ENCODE results near the gene APBB2.
"Not testable (repeated sequence)": the region's sequence is repeated elsewhere in the genome, so short reads cannot be mapped to it uniquely, and the experiment has no call there.

APBB2 gene

GRCh38 chr4:40840985-40841571 is 373.3 kb downstream of the APBB2 start:
- peak; percentile 84 to 90 for DNase-seq

DNA sequence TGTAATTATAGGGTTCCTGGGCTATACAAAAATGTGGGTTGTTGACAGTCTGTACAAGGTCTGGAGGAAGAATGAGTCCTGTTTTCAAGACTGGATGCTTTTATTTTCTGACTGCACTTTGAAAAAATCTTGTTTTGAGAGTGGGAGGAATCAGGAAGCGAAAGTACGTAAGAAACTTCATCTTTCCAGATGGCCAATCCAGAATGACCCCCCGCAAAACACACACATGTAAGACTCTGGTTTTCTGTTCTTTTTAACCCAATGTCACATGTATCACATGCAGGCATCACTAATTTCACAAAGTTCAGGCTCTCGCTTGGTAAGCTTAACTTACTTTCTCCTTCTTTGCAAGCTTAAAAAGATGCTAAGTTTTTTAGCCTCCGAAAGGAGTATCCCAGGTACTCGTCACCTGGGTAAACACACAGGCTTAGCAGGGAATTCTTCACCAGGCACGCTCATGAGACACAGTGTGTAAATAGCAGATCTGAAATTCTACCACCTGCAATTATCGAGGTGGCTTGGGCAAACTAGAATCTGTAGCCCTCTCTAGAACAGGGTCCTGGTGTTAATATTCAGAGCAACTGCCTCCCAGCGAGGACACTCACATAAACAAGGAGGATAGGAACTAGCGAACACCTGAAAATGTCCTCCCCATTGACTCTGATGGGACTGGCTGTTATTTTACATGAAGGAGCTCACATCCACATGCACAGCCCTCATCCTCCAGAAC is 373.9 kb downstream of the APBB2 start:
- no peak for DNase-seq

- DNase-seq, result no peak
Observed at GRCh38 chr4:40838742-40839141, 375.6 kb downstream of the APBB2 start.

DNA sequence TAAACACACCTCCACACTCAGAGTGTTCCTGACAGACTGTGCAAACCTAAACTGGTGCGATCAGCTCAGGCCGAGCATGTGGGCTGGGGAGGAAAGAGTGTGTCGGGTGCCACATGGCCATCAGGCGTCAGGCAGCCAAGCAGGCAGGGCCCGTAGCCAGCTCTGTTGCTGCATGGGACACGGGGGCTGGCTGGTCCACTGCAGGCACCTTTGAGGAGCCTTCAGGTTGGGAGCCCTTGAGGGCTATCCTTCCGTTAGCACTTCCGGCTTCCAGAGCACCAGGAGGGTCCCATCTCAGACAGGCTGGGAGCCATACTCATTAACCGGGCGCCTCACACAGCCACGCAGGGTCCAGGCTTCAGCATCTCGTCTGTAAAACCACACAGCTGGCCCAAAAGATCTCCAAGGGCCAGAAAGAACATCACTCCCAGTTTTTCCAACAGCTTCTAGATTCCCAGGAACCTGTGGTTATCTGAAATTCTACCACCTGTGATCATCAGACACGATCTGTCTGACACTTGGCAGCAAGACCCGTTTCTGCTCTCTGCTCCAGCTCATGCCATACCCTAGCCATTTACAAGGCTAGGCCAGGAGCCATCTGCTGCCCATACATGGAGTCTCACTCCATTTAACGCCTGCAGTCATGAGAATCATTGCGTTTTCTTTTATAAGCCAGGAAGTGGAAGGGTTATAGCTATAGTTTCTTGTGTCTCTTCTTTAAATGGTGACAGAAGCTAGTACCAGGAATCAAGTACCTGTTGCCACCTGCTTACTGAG is 377.1 kb downstream of the APBB2 start:
- no peak for DNase-seq

DNA sequence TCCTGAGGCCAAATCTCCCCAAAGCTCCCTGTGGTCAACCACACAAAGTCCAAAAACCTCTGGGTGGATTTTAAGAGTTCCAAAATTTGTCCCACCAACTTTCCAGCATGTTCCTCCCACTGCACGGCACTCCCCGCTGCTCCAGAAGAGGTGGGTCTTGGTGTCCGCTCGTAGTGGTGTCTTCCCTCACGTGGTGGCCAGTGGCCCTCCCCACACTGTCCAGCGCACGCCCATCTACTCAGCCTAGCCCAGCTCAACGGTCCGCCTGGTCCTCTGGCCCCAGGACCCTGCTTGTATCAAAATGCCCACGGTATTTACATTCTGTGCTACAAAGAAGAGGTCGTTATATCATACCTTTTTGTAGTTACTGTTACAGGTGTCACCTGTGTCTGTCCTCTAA is 381.1 kb downstream of the APBB2 start:
- no peak for DNase-seq

DNA sequence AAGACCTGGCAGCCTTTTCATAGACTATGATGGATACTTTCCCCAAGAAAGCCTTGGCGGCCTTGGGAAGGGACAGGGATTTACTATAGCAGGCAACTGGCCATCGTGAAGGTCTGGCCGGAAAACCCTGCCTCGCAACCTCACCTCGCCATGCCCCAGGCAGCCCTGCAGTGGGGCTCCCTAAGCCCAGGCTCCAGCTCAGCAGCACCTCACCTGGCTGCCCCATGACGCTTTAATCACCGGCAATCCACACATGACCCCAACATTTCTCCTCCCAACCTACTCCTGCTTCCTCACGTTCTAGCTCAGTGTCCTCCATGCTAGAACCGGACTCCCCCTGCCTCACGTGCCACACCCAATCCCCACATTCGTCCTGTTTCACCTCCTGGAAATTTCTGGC is 382.2 kb downstream of the APBB2 start:
- DNase-seq, result no peak

DNA sequence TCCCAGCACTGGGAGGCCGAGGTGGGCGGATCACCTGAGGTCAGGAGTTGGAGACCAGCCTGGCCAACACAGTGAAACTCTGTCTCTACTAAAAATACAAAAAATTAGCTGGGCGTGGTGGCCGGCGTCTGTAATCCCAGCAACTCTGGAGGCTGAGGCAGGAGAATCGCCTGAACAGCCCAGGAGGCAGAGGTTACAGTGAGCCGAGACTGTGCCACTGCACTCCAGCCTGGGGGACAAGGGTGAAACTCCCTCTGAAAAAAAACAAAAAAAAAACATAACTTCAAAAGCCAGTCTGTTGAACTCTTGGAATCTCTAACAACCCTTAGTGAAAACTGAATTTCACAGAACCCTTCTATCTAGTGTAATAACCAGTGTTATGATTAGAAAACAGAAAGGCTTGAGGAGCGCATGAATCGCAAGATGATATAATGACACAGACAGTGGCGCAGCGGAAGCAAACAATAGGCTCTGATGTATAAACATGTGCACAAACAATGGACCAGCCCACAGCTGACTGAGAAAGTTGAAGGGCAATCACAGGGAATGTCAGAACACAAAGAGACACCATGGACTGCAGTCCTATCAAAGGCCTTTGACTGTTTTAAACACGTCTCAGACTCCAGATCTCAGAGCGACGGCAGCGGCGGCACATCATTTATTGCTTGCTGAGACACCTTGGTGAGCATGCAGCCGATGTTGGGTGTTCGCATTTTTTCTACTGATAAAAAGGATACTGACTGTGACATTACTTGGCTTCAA is 383.0 kb downstream of the APBB2 start:
- no peak for DNase-seq

DNA sequence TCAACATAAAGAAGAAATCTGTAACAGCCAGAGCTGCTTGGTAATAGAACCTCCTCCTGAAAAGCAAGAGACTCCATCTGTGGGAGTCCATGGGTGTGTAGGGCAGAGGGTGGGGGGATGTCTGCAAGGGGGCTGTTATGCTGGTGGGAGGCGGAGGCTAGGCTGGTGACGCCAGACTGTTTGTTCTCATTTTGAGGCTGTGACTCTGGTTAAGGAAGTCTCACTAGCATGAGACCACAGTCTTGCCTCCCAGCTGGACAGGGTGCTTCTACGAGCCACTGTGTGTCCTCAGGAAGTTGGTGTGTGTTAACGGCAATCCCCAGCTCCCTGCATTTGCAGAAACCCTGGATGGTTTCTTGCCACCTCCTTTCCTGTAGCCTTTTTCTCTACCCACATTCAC is 384.8 kb downstream of the APBB2 start:
- no peak for DNase-seq

GRCh38 chr4:40828661-40829060 is 385.7 kb downstream of the APBB2 start:
- no peak for DNase-seq

DNA sequence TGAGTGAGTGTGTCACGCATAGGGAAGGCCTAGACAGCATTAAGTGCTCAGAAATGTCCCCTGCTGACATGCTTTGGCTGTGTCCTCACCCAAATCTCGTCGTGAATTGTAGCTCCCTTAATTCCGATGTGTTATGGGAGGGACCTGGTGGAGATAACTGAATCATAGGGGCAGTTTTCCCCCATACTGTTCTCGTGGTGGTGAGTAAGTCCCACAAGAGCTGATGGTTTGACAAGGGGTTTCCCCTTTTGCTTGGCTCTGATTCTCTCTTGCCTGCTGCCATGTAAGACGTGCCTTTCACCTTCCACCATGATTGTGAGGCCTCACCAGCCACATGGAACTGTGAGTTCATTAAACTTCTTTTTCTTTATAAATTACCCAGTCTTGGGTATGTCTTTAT is 386.6 kb downstream of the APBB2 start:
- DNase-seq, result no peak

GRCh38 chr4:40826821-40827220 is 387.5 kb downstream of the APBB2 start:
- no peak for DNase-seq

DNA sequence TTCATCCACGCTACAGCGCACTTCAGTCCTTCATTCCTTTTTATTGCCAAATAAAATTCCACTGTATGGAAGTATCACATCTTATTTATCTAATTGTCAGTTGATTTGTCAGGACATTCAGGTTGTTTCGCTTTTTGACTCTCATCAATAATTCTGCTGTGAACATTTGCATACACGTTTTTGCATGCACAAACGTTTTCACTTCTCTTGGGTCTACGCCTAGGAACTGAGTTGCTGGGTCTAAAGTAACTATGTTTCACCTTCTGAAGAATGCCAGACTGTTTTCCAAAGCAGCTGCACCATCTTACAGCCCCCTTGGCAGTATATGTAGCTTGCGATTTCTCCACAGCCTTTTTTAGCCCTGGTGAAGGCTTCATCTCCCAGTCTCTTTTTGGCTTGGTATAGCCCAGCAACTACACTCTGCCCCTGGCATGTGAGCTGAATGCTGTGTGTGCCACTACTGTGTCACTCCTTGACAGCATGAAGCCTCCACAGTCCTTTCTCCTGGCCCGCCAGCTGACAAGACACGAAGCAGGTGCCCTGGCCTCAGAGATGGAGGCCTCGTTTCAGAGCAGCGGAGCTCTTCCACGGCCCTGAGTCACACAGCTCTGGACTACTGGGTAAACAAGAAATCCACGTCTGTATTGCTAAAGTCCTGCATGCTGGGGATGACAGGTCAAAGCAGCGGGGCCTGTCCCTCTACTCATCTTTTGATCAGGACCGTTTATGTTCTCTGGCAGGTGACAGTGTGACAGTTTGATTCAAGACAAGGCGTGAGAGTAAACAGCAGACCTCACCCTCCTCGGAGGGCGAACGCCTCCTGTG is 389.1 kb downstream of the APBB2 start:
- no peak for DNase-seq

DNA sequence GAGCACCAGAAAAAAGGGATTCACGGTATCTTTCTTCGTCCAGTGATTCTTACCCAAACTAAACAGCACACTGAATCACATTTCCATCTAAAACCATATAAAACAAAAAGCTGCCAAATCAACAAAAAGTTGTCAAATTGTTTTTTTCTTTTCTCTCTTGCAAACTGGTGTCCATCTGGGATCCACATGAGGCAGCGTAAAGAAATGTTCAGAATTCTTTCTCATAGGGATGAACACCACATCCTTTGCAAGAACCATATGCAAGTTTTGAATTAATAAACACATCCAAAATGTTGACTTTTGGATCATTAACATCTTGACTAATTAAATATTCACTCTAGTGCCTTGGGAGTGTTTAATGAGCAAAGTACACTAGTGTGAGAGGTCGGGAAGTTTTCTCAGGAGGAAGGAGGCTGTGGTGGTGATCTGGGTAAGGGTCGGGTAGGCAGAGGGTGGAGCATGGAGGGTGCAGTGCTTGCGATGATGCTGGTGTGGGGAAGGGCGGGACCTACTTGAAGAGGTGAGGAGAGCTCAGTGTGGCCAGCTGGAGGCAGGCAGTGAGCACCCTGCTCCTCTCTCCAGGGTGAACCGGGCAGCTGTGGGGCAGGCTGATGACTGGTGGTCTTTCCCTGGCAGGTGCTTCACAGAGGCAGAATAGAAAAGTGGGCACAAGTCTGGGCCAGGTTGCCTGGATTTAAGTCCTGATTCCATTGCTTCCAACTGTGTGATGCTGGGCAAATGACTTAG is 391.7 kb downstream of the APBB2 start:
- no peak for DNase-seq

- DNase-seq, result no peak
Observed at GRCh38 chr4:40820101-40820500, 394.2 kb downstream of the APBB2 start.

GRCh38 chr4:40817157-40817556 is 397.2 kb downstream of the APBB2 start:
- DNase-seq, result not testable (repeated sequence)

GRCh38 chr4:40812856-40813255 is 401.5 kb downstream of the APBB2 start:
- no peak for DNase-seq

DNA sequence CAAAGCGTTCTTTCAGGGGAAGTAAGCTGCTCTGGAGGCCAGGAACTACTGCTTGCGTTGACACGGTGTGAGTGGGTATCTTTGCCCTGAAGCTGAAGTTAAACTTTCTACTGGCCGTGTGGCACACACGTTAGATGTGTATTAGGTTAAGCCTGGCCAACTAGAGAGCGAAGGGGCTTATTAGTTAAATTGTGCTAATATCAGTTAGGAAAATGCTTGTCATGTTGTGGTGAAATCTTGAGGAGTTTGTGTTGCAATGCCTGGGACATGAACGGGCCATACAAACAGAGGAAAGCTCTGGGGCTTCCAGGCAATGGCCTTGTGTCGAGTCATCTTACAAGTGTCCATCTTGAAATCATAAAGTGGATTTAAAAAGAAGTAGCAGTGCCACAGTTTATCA is 402.0 kb downstream of the APBB2 start:
- DNase-seq, result no peak

- DNase-seq, result no peak
Observed at GRCh38 chr4:40811956-40812355, 402.4 kb downstream of the APBB2 start.

GRCh38 chr4:40808926-40809457 is 405.4 kb downstream of the APBB2 start:
- no peak for DNase-seq

DNA sequence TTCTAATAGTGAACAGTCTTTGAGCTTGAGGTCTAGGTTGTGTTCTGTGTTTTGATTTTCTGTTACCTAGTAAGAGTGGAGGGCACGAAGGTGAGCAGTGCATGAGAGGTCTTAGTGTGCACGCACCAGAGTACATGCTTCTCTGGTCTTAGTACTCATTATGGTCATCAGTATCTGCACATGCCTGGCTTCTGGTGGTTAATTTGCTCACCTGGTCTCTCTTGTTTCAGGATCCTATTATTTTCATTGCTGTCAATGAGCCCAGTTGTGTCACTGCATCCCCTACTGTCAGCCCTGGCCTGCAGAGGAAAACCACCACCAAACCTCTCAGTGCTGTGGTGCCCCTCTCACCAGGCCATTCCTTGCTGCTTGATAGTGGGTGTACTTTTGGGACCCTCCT is 409.7 kb downstream of the APBB2 start:
- no peak for DNase-seq

- DNase-seq, result no peak
Observed at GRCh38 chr4:40800064-40800463, 414.3 kb downstream of the APBB2 start.
